ENCODE results near the gene TAAR1. TPM values are rescaled to one million over a fixed set of nuclear protein-coding genes. Genes with fewer than 3 reads are reported as not detected.

Gene TAAR1
- total RNA-seq, 1 experiment from 2014 or later, result not detected

DNA sequence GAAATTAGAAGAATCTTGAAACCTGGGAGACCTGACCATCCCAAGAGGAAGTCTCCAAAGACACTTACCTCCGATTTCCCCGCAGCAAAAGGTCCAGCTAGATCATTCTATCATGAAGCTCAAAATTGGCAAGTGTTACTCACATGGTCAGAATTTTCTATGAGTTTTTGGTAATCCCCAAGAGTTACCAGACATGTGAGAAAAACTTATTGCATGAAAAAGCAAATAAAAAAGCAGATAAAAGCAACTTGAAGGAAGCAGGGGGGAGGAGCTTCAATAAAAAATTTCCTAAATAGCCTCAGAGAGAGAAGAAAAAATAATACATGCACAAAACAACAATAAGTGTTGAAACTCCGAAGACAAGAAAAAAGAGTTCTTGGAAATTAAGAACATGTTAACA lies 27.5 kb upstream of the TAAR1 start (continued):
- TF ChIP-seq, protein P1, sequence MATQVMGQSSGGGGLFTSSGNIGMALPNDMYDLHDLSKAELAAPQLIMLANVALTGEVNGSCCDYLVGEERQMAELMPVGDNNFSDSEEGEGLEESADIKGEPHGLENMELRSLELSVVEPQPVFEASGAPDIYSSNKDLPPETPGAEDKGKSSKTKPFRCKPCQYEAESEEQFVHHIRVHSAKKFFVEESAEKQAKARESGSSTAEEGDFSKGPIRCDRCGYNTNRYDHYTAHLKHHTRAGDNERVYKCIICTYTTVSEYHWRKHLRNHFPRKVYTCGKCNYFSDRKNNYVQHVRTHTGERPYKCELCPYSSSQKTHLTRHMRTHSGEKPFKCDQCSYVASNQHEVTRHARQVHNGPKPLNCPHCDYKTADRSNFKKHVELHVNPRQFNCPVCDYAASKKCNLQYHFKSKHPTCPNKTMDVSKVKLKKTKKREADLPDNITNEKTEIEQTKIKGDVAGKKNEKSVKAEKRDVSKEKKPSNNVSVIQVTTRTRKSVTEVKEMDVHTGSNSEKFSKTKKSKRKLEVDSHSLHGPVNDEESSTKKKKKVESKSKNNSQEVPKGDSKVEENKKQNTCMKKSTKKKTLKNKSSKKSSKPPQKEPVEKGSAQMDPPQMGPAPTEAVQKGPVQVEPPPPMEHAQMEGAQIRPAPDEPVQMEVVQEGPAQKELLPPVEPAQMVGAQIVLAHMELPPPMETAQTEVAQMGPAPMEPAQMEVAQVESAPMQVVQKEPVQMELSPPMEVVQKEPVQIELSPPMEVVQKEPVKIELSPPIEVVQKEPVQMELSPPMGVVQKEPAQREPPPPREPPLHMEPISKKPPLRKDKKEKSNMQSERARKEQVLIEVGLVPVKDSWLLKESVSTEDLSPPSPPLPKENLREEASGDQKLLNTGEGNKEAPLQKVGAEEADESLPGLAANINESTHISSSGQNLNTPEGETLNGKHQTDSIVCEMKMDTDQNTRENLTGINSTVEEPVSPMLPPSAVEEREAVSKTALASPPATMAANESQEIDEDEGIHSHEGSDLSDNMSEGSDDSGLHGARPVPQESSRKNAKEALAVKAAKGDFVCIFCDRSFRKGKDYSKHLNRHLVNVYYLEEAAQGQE (IDR thresholded peaks at IDR 0.05; ENCODE audit: low read depth), result no peak
- no peak for TF ChIP-seq ZFX (IDR thresholded peaks at IDR 0.05)
- TF ChIP-seq, protein P2, sequence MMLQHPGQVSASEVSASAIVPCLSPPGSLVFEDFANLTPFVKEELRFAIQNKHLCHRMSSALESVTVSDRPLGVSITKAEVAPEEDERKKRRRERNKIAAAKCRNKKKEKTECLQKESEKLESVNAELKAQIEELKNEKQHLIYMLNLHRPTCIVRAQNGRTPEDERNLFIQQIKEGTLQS (IDR thresholded peaks at IDR 0.05), result no peak

DNA sequence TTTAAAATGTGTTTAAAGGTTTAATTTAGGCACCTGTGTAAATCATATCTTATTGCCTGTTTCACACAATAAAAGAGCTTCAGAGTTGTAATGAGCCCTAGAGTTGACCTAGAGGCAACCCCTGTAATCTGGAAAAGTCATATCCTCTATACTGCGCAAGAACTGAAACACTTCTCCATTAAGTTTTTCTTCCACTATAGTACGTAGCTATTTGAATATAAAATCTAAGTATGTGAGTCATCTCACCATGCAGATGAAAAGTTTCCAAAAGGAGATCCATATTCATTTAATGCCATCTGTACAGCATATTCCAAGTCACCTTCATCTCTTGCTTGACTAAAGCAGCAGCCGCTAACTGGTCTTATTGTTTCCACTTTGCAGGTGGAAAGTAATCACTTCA lies 26.0 kb upstream of the TAAR1 start:
- RAD21 ChIA-PET (ENCODE audit: low non-redundant PET in 1 of 2, low total read pairs in 2 of 2, uncharacterized antibody in 2 of 2, unreplicated experiment in 2 of 2), result no interaction called here

More for the DNA sequence above, 26.0 kb upstream of the TAAR1 start:
- no peak overlapping the region for H2AFZ ChIP-seq (ENCODE audit: low read depth, low read length, poor library complexity, severe bottlenecking)
- no peak overlapping the region for H3K9ac ChIP-seq (ENCODE audit: low read length)
- DNase-seq (ENCODE audit: low read depth, low spot score), result no peak
- no peak for ATAC-seq
- no peaks in the 10 kb centered on the region for H3K36me3 ChIP-seq (ENCODE audit: control insufficient read depth in 1 of 2, insufficient read depth in 2 of 2, low read length in 2 of 2)
- no TSS peak for BruUV-seq (replicated peaks)
- no peaks in the 10 kb centered on the region for H3K79me2 ChIP-seq (ENCODE audit: insufficient read depth, low read length)
- H4K20me1 ChIP-seq (ENCODE audit: insufficient read depth), result no peaks in the 10 kb centered on the region
- H3K4me1 ChIP-seq (ENCODE audit: control insufficient read depth in 1 of 2, insufficient read depth in 2 of 2, low read length in 2 of 2), result peaks cover 0 to 6% of the 10 kb centered on the region in 2 experiments; a peak in 1 of 4 replicates
- TF ChIP-seq SIN3A (IDR thresholded peaks at IDR 0.05; ENCODE audit: low read depth) (no peak), EGR1 (IDR thresholded peaks at IDR 0.05; ENCODE audit: low read depth) (no peak)
- ChIA-PET CTCF (no interaction called here), POLR2A (no interaction called here)
- no peak overlapping the region for H3K27ac ChIP-seq (ENCODE audit: low read depth, low read length)
- no peak overlapping the region for H3K4me3 ChIP-seq (replicated peaks in 1 of 2; ENCODE audit: low read depth in 1 of 2, low read length in 2 of 2)
- no peaks in the 10 kb centered on the region for H3K9me2 ChIP-seq (ENCODE audit: insufficient read depth)
- no peaks in the 10 kb centered on the region for H3K9me3 ChIP-seq (ENCODE audit: control insufficient read depth in 1 of 2, insufficient read depth in 1 of 2, low read depth in 1 of 2, low read length in 2 of 2)
- intact Hi-C loops (cut with micrococcal nuclease), result no loop called here
- H3K4me2 ChIP-seq (ENCODE audit: low read length), result no peak overlapping the region
- no peaks in the 10 kb centered on the region for H3K27me3 ChIP-seq (ENCODE audit: insufficient read depth, low read length)
